GM21367 (cell line): ENCODE measurements around the gene HSD17B12.

Experiments
- ATAC-seq: cut with Tn5 transposase; IDR thresholded peaks from one replicate; pipeline ENCODE4 v1.9.1; 2021; ENCODE audit not compliant: unreplicated experiment

The HSD17B12 gene

GRCh38 chr11:43687120-43687791 lies 6.7 kb downstream of the HSD17B12 start:
- no peak for ATAC-seq

GRCh38 chr11:43688394-43688793 lies 7.9 kb downstream of the HSD17B12 start:
- no peak for ATAC-seq

GRCh38 chr11:43689167-43689566 lies 8.6 kb downstream of the HSD17B12 start:
- ATAC-seq: no peak

- no peak for ATAC-seq
These were observed 10.6 kb downstream of the HSD17B12 start for GRCh38 chr11:43690929-43691725.

GRCh38 chr11:43691806-43692205 lies 11.3 kb downstream of the HSD17B12 start:
- ATAC-seq: no peak

GRCh38 chr11:43693069-43693468 lies 12.5 kb downstream of the HSD17B12 start:
- ATAC-seq: no peak

GRCh38 chr11:43693731-43694130 lies 13.2 kb downstream of the HSD17B12 start:
- no peak for ATAC-seq

- peak; percentile 43 for ATAC-seq
These were observed 13.9 kb downstream of the HSD17B12 start for GRCh38 chr11:43694477-43694876.

- ATAC-seq: no peak
These were observed 17.1 kb downstream of the HSD17B12 start for GRCh38 chr11:43697679-43698078.

GRCh38 chr11:43699870-43700269 lies 19.3 kb downstream of the HSD17B12 start:
- no peak for ATAC-seq

GRCh38 chr11:43706631-43707030 lies 26.1 kb downstream of the HSD17B12 start:
- ATAC-seq: no peak

GRCh38 chr11:43708776-43709175 lies 28.2 kb downstream of the HSD17B12 start:
- ATAC-seq: no peak

GRCh38 chr11:43709689-43710088 lies 29.2 kb downstream of the HSD17B12 start:
- no peak for ATAC-seq

- no peak for ATAC-seq
These were observed 32.1 kb downstream of the HSD17B12 start for GRCh38 chr11:43712676-43713075.

GRCh38 chr11:43718373-43718772 lies 37.8 kb downstream of the HSD17B12 start:
- no peak for ATAC-seq

- no peak for ATAC-seq
These were observed 43.1 kb downstream of the HSD17B12 start for GRCh38 chr11:43723617-43724016.

- no peak for ATAC-seq
These were observed 51.7 kb downstream of the HSD17B12 start for GRCh38 chr11:43732225-43732624.

- no peak for ATAC-seq
These were observed 53.7 kb downstream of the HSD17B12 start for GRCh38 chr11:43734256-43734655.

- ATAC-seq: no peak
These were observed 54.6 kb downstream of the HSD17B12 start for GRCh38 chr11:43735115-43735514.

GRCh38 chr11:43735961-43736360 lies 55.4 kb downstream of the HSD17B12 start:
- ATAC-seq: no peak

GRCh38 chr11:43736502-43737200 lies 56.1 kb downstream of the HSD17B12 start:
- no peak for ATAC-seq

GRCh38 chr11:43737201-43737590 lies 56.7 kb downstream of the HSD17B12 start:
- ATAC-seq: no peak
